ENCODE data around the gene ZNF385D. TPM values are rescaled to one million over a fixed set of nuclear protein-coding genes. Genes with fewer than 3 reads are reported as not detected.
A peak's percentile ranks its signal among the peaks of the same experiment; 100 is the strongest.

Gene ZNF385D
- total and polyA plus RNA-seq, 4 donors: 0.17 to 30.9 (median 1.9) TPM

DNA sequence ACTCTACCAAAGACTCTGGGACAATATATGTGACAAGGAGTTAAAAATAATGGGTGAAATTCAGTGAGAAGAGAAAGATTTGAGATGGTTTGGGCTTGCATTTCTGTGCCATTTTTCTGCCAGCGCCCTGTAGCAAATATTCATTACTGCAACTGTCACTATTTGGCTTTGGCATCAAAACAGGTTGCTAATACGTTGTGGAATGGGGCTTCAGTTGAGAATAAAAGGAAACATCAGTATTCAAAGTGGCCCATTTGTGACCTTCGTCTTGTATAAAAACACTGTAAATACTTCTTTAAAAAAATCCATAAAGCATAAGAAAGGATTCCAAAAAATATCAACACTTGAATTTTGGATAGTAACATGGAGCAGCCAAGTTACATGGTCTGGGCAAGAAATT lies 309.2 kb downstream of the ZNF385D start:
- H3K36me3 ChIP-seq (ENCODE audit: control insufficient read depth in 4 of 4, insufficient read depth in 4 of 4, low read length in 4 of 4): no peaks in the 10 kb centered on the region
- H3K4me1 ChIP-seq (ENCODE audit: control insufficient read depth in 5 of 5, insufficient read depth in 5 of 5, low read length in 5 of 5): peaks cover 0 to 40% (median 3%) of the 10 kb centered on the region in 5 donors
- TF ChIP-seq, protein P1, sequence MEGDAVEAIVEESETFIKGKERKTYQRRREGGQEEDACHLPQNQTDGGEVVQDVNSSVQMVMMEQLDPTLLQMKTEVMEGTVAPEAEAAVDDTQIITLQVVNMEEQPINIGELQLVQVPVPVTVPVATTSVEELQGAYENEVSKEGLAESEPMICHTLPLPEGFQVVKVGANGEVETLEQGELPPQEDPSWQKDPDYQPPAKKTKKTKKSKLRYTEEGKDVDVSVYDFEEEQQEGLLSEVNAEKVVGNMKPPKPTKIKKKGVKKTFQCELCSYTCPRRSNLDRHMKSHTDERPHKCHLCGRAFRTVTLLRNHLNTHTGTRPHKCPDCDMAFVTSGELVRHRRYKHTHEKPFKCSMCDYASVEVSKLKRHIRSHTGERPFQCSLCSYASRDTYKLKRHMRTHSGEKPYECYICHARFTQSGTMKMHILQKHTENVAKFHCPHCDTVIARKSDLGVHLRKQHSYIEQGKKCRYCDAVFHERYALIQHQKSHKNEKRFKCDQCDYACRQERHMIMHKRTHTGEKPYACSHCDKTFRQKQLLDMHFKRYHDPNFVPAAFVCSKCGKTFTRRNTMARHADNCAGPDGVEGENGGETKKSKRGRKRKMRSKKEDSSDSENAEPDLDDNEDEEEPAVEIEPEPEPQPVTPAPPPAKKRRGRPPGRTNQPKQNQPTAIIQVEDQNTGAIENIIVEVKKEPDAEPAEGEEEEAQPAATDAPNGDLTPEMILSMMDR (IDR thresholded peaks at IDR 0.05; ENCODE audit: control extremely low read depth, extremely low read depth): no peak
- no peaks in the 10 kb centered on the region for H3K27me3 ChIP-seq (ENCODE audit: control insufficient read depth in 3 of 3, insufficient read depth in 3 of 3, low read length in 2 of 3)
- 63% methylated on average over 3 of the region's 3 CpGs for WGBS, 2 donors
- ATAC-seq (ENCODE audit: insufficient read depth, low FRiP score): no peak
- H3K9me3 ChIP-seq (ENCODE audit: control insufficient read depth in 4 of 4, insufficient read depth in 3 of 4, low read length in 3 of 4): no peaks in the 10 kb centered on the region
- peak in 2 of 3 donors; percentile 59 to 65 for DNase-seq
- no peak overlapping the region for H3K9ac ChIP-seq (ENCODE audit: insufficient read depth in 1 of 2, low read length in 2 of 2)
- H3K27ac ChIP-seq (ENCODE audit: low read depth in 1 of 2, low read length in 1 of 2): no peak overlapping the region
- H3K4me3 ChIP-seq: no peak overlapping the region

DNA sequence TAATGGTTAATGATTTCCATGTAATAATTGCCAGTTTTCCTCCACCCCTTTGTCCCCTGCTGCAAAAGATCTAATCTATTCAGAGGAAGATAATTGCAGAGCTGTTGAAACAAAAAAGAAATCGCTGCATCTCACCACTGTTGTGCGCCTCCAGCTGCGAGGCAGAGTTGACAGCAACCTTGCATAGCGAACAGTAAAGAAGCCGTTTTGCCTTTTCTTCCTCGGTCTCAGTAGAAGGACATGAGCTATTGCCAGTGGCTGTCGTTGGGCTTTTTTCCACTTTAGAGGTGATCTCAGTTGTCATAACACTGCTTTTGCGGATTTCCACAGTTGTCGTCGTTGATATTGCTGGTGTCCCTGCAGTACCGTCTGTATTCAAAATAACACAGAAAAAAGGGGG lies 314.2 kb downstream of the ZNF385D start:
- no peaks in the 10 kb centered on the region for H3K36me3 ChIP-seq (ENCODE audit: control insufficient read depth in 4 of 4, insufficient read depth in 4 of 4, low read length in 4 of 4)
- no peak overlapping the region for H3K27ac ChIP-seq (ENCODE audit: low read depth in 1 of 2, low read length in 1 of 2)
- TF ChIP-seq, protein P1 (IDR thresholded peaks at IDR 0.05; ENCODE audit: control extremely low read depth, extremely low read depth): no peak
- ATAC-seq (ENCODE audit: insufficient read depth, low FRiP score) (no peak), DNase-seq (no peak)
- peaks cover 0 to 33% (median 0%) of the 10 kb centered on the region in 5 donors for H3K4me1 ChIP-seq (ENCODE audit: control insufficient read depth in 5 of 5, insufficient read depth in 5 of 5, low read length in 5 of 5)
- H3K4me3 ChIP-seq: no peak overlapping the region
- no peaks in the 10 kb centered on the region for H3K9me3 ChIP-seq (ENCODE audit: control insufficient read depth in 4 of 4, insufficient read depth in 3 of 4, low read length in 3 of 4)
- H3K9ac ChIP-seq (ENCODE audit: insufficient read depth in 1 of 2, low read length in 2 of 2): no peak overlapping the region
- WGBS, 2 donors: 72 to 74% methylated on average over 11 of the region's 11 CpGs
- H3K27me3 ChIP-seq (ENCODE audit: control insufficient read depth in 3 of 3, insufficient read depth in 3 of 3, low read length in 2 of 3): no peaks in the 10 kb centered on the region

DNA sequence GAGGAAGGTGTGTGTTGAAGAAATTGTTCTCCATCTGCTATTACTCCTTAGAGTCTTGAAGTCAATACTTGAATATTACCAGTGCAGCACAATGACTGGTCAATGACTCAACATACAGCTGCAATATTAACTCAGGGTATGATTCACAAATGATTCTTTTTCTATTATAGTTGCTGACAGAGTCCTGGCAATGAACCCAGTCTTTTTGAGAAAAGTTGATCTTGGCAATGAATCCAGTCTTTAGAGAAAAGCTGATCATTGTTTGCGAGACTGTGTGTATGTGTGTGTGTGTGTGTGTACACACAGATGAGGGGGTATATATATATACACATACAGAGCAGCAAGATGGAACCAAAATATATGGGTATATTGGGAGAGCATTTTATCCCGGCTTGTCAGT lies 315.1 kb downstream of the ZNF385D start:
- WGBS, 2 donors: 70 to 91% methylated on average over 2 of the region's 2 CpGs
- no peak for ATAC-seq (ENCODE audit: insufficient read depth, low FRiP score)
- TF ChIP-seq, protein P1 (IDR thresholded peaks at IDR 0.05; ENCODE audit: control extremely low read depth, extremely low read depth): no peak
- H3K27ac ChIP-seq (ENCODE audit: low read depth in 1 of 2, low read length in 1 of 2): no peak overlapping the region
- no peaks in the 10 kb centered on the region for H3K36me3 ChIP-seq (ENCODE audit: control insufficient read depth in 4 of 4, insufficient read depth in 4 of 4, low read length in 4 of 4)
- H3K4me1 ChIP-seq (ENCODE audit: control insufficient read depth in 5 of 5, insufficient read depth in 5 of 5, low read length in 5 of 5): peaks cover 0 to 30% (median 0%) of the 10 kb centered on the region in 5 donors
- H3K9ac ChIP-seq (ENCODE audit: insufficient read depth in 1 of 2, low read length in 2 of 2): no peak overlapping the region
- no peaks in the 10 kb centered on the region for H3K27me3 ChIP-seq (ENCODE audit: control insufficient read depth in 3 of 3, insufficient read depth in 3 of 3, low read length in 2 of 3)
- H3K4me3 ChIP-seq: no peak overlapping the region
- DNase-seq: peak in 2 of 3 donors; percentile 73 to 87
- no peaks in the 10 kb centered on the region for H3K9me3 ChIP-seq (ENCODE audit: control insufficient read depth in 4 of 4, insufficient read depth in 3 of 4, low read length in 3 of 4)

DNA sequence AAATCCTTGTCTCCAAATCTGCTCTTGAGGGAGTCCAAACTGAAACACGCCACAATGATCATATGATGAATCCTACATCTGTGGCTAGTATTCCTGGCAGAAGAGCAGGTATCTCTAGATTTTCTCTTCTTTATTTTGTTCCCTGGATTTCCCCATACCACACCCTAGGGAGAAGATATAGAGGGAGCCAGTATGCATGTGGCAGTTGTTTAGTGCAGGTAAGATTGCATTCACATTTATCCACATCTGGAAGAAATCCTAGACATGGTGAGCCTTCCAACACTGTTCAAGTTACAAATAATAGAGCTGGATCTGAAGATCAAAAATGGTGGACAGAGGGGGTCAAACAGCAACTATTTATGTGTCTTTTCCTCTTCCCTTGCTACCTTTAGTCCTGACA lies 316.7 kb downstream of the ZNF385D start:
- Histone ChIP-seq H3K4me3 (no peak overlapping the region), H3K36me3 (ENCODE audit: control insufficient read depth in 4 of 4, insufficient read depth in 4 of 4, low read length in 4 of 4) (no peaks in the 10 kb centered on the region), H3K9ac (ENCODE audit: insufficient read depth in 1 of 2, low read length in 2 of 2) (no peak overlapping the region), H3K9me3 (ENCODE audit: control insufficient read depth in 4 of 4, insufficient read depth in 3 of 4, low read length in 3 of 4) (no peaks in the 10 kb centered on the region), H3K27ac (ENCODE audit: low read depth in 1 of 2, low read length in 1 of 2) (no peak overlapping the region), H3K4me1 (ENCODE audit: control insufficient read depth in 5 of 5, insufficient read depth in 5 of 5, low read length in 5 of 5) (peaks cover 0 to 26% (median 0%) of the 10 kb centered on the region in 5 donors), H3K27me3 (ENCODE audit: control insufficient read depth in 3 of 3, insufficient read depth in 3 of 3, low read length in 2 of 3) (no peaks in the 10 kb centered on the region)
- DNase-seq (no peak), ATAC-seq (ENCODE audit: insufficient read depth, low FRiP score) (no peak)
- 92 to 94% methylated on average over 1 of the region's 1 CpG for WGBS, 2 donors
- TF ChIP-seq, protein P1 (IDR thresholded peaks at IDR 0.05; ENCODE audit: control extremely low read depth, extremely low read depth): no peak

Measured in lung (tissue), 12 donors.